HK-2 (cell line): ENCODE results near the gene IQCE.
A peak's percentile ranks its signal among the peaks of the same experiment; 100 is the strongest.

Experiments
- DNase-seq: peaks from one replicate; pipeline ENCODE4 v3.0.0-alpha.2; 2018; ENCODE audit not compliant: unreplicated experiment

IQCE gene, protein sequence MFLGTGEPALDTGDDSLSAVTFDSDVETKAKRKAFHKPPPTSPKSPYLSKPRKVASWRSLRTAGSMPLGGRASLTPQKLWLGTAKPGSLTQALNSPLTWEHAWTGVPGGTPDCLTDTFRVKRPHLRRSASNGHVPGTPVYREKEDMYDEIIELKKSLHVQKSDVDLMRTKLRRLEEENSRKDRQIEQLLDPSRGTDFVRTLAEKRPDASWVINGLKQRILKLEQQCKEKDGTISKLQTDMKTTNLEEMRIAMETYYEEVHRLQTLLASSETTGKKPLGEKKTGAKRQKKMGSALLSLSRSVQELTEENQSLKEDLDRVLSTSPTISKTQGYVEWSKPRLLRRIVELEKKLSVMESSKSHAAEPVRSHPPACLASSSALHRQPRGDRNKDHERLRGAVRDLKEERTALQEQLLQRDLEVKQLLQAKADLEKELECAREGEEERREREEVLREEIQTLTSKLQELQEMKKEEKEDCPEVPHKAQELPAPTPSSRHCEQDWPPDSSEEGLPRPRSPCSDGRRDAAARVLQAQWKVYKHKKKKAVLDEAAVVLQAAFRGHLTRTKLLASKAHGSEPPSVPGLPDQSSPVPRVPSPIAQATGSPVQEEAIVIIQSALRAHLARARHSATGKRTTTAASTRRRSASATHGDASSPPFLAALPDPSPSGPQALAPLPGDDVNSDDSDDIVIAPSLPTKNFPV

DNA sequence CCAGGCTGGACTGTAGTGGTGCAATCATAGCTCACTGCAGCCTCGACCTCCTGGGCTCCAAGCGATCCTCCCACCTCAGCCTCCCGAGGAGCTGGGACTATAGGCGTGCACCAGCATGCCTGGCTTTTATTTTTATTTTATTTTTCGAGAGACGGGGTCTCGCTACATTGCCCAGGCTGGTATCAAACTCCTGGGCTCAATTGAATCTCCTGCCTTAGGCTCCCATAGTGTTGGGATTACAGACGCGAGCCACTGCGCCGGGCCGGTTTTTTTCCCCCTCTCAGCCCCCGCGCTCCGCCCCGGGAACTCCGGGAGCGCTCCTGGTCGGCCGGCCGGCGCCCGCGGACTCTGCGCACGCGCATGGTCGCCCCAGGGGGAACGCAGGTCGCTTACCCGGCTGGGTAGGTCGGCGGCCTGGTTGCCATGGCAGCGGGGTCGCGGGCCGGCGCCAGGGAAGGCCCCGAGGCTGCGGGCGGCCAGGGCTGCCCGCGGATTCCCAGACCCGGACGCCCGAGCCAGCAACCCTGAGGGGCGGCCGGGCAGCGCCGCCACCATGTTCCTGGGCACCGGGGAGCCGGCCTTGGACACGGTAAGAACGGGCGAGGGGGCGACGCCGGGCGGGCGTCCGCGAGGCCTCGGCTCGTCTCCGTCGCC, at the start of gene IQCE:
IQCE (plus strand) TSS at position 351 of the 654 bp plus-strand sequence; CDS start at position 554, 203 bp downstream.
- DNase-seq = peak; percentile 93

DNA sequence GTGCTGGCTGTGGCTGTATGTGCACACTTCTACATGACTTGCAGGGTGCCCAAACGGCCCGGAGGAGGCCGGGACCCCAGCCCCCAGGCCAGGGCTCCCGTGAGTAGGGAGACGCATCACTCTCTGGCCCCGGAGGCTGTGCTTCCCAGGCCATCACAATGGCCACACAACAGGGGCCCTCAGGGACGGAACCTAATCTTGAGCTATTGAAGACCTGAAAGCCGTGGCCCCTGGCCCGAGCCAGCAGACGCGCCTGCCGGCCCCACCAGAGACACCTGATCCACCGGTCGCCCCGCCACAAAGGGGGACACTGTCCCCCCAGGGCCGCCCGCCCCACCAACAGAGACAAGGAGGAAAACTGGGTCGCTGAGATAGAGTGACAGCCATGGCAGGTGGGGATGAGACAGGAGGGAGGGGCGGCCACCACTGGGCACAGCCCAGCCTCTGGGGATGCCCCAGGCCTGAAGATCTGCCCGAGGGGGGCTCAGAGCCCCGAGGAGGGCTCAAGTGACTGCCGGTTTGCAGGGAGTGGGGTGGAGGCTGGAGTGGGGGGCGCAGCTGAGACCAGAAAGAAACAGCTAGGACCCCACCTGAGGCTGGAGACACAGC, 49.4 kb upstream of the IQCE start:
- no peak for DNase-seq

DNA sequence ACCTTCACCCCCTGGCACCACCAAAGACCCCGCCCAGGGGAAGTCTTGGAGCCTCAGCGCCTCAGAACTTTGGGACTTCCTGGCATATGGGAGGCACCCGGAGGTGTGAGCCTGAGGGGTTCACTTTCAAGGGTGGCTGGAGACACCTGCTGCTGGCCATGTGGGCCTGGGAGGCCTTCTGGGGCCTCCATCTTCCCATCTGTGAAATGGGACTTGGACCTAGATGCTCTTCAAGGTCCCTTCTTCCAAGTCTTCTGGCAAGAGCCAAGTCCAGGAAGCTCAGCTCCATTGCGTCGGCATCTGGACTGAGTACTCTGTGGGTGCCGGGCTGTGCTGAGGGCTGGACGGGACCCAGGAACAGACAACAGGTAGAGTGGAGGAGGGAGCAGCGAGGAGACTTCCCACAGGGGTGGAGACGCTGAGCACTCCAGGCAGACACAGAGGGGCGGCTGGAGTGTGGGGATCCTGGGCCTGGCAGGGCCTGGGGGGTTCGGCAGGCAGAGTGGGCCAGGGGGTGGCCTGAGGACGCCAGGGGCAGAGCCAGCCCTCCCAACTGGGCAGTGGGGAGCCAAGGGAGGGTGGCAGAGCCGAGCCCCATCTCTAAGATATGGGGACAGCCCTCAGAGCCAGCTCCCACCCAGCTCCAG, 48.5 kb upstream of the IQCE start:
- DNase-seq = no peak

DNA sequence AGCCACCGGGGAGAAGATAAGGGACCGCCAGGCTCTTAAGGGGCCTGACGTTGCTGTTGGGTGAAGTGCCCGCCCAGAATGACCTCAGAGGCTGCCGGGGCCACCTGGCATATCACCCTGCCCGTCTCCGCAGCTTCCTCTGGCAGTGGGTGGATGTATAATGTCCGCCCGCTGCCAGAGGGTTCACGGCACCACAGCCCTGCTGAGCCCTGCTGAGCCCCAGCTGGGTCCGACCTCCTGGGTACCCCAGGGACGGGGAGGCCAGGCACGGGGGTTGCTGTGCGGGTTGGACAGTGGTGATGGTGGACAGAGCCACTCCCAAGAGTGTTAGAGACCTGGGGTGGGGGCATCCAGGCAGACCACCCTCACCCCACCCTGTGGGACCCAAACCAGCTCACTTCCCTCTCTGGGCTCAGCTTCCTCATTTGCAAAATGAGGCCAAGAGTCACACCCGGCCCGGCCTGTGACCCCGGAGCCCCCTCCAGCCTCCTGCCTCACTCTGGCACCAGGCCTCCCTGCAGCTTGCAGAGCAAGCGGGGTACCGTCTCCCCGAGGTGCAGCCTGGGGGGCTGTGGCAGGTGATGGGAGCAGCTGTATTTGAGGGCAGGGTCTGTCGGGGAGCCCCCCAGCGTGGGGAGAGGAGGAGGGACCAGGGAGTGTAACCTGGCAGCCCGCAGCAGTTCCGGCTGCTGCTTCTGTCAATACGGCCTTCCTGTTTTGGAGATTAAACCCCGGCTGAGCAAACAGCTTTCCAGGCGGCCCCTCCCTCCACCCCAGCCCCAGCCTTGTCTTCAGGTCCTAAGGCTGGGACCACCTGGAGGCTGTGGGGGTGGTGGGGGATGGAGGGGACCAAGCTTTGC, 47.6 kb upstream of the IQCE start:
- no peak for DNase-seq

DNA sequence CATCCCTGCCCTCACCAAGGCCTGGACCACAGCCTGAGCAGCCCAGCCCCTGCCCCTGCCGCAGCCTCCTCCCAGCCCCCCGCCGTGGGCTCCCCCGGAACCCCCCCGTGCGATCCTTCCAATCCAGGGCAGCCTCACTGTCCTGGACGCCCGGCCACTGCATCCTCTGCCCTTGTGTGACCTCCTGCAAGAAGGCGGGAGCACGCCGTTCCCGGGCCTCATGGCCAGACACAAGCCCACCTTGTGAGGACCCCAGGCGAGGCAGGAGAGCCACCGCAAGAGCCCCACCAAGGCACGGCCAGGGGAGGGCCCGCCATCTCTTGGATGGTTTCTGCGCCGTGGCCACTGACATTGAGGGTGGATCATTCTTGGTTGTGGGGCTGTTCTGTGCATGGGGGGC, 47.0 kb upstream of the IQCE start:
- DNase-seq = no peak

DNA sequence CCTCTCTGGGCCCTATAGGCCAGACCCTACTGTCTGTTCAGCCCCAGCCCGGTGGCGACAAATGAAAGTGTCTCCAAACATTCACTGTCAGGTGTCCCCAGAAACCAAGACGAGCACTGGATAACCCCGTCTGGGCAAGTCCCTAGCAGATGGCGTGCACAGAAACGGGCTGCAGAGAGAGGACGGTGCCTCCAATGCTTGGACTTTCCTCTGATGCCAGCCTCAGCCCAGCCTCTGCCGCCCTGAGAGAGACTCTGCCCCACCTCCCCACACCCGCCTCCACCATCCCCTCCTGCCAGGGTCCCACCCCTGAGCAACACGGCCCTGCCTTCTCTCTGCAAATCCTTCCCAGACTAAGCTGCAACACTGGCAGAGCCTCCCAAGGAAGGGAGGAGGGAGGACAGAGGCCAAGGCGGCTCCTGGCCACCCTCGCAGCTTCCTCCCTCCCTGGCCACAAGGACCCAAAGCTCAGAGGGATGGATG, 46.6 kb upstream of the IQCE start:
- DNase-seq = no peak

DNA sequence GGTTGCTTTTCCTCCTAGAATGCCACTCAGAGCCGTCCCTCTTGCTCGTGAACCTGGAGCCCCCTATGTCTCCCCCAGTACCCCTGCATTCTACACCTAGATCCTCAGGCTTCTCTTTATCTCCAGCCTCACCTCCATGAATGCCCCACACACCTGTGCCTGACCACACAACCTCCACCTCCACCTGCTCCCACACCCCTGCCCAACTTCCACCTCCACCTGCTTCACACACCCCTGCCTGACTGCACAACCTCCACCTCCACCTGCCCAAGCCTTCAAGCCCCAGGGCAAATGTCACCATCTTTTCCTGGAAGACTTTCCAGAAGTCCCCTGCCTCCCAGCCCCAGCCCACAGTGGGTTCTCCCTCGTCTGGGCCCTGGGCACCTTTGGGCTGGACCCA, 46.1 kb upstream of the IQCE start:
- DNase-seq = no peak

DNA sequence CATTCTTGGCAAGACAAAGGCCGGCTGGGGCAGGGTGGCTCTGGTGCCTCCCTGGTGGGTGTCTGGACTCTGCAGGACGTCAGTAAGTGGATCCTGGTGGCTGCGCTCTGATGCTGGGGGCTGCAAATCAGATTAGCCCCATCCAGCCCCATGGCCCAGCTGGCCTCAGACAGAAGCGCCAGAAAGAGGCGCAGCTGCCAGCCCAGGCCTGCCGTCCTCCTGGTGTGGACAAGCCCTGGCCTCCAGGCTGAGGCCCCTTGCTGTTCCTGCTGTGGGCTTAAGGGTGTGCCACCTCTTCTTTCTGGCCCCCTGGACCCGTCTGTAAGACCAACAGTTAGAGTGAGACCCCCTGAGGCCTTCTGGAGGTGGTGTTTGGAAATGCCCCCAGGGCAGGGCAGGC, 45.1 kb upstream of the IQCE start:
- no peak for DNase-seq

DNA sequence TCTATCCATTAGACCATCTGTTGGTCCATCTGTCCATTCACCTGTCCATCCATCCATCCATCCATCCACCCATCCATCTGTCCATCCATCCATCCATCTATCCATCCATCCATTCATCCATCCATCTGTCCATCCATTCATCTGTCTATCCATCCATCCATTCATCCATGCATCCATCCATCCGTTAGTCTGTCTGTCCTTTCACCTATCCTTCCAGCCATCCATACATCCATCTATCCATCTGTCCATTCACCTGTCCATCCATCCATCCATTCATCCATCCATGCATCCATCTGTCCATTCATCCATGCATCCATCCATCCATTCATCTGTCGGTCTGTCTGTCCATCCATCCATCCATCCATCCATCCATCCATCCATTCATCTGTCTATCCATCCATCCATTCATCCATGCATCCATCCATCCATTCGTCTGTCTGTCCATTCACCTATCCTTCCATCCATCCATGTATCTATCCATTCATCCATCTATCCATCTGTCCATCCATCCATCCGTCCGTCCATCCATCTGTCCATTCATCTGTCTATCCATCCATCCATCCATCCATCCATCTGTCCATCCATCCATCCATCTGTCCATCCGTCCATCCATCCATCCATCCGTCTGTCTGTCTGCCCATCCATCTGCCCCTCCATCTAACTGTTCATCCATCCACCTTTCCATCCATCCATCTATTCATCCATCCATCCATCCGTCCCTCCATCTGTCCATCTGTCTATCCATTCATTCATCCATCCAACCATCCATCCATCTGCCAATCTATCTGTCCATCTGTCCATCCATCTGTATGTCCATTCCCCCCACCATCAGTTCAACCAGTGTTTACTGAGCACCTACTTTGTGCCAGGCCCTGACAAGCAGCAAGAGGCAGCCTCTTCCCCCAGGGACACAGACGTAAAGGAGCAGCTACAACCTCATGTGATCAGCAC, 44.0 kb upstream of the IQCE start:
- DNase-seq = no peak

DNA sequence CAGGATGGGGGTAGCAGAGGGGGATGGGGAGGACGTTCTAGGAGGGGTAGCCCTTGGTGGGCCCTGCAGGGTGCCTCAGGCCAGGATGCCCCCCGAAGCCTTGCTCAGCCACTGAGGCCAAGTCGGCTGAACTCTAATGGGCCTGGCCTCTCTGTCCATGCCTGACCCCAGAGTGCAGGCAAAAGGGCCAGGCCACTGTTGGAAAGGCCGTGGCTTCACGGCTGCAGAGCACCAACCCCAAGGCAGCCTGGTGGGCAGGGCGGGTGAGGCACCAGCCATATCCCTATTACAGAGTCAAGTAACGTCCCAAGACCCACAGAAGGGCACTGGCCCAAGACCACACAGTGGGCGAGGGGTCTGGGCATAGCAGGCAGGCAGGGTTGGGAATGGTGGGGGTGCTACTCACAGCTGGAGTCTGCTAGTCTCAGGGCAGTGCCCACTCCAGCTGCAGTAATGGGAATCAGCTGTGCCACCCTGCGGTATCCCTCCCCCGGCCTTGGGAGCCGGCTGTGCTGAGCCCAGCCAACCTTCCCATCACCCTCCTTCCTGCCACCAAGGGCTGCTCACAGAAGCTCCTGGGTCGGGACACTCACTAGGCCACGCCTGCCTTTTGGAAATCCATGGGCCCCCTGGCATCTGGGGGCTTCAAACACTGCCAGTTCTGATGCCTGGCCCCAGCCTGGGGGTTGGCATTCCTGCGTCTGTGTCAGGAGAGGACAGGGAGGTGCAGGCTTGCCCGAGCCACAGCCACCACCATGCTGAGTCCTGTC, 43.2 kb upstream of the IQCE start:
- peak; percentile 85 for DNase-seq

DNA sequence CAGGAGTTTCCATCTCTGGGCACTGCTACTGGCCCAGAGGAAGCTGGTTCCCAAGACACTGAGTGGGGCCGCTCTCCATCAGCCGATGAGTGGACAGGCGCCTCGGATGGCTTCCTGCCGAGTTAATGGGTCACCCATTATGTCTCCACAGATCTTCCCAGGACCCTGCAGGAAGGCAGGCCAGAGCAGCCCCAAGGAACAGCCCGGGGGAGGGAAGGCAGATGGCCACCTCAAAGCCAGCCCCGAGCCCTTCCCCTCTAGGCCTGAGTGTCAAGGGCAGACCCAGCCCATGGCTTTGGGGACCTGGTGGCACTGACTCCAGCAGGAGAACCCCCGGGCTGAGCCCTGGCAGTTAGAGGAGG, 42.6 kb upstream of the IQCE start:
- DNase-seq = peak; percentile 96

DNA sequence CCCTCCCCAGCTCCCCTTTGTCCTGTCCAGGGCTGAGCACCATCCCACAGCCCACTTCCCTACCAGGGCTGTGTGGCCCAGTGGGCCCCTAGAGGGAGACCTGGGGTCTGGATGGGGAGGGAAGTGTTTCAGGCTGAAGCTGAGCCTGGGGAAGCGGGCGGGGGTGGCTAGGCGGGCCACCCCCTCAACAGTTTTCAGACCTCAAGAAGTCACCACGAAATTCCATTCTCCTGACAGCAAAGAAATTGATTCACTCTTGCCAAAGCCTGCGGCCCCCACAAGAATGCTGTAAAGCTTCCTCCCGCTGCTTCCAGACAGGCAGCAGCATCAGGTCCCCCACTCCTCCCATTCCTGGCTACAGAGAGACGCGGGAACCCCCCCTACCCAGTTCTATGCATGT, 41.8 kb upstream of the IQCE start:
- peak; percentile 89 for DNase-seq

DNA sequence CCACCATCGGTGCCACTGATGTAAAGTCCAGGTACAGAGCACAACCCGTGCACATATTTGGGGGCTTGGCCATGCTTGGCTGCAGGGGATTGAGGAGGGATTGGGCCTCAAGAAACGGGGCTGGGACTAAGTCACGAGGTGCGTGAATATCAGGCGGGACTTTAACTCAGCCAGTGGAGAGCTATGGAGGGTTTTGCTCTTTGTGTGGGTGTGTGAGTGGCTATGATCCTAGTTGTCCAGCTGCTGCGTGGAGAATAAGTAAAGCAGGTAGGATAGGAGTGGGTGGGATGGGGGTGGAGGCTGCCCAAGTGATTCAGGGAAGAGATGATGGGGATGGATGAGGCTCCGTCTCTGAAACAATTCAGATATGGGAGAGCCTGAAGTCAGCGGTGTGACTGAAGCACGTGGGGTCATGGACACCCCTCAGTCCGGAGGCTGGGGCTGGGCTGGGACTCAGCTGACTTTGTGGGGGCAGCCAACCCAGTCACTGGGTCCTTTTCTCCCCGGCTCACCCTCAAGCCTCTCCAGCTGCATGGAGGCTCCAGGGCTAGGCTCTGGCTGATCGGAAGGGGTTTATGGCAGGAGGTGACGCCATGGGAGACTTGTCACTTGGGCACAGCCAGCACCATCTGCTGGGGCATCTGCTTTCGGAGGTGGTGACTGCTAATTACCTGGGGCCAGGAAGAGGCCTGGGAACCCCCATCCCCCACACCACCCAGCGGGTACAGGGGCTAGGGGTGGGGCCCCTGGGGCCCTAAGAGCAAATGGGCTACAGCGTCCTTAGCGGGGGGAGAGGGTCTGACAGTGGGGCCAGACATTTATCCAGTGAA, 40.9 kb upstream of the IQCE start:
- peak; percentile 69 for DNase-seq

DNA sequence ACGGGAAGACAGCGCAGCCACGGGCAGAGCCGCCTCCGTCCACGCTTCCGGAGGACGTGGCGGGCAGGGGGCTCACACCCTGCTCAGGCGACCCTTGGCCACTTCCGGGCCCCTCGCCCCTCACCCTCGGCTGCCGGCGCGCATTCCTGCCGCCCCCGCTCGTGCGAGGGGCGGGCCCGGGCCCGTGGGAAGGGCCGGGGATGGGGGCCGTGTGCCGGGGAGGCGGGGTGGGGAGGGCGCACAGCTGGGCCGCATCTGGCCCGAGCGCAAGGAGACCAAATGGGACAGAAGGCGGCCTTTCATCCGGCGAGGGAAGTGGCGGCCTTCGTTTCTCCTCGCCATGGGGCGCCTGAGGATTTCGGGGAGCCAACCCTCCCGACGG, 40.1 kb upstream of the IQCE start:
- DNase-seq = no peak

DNA sequence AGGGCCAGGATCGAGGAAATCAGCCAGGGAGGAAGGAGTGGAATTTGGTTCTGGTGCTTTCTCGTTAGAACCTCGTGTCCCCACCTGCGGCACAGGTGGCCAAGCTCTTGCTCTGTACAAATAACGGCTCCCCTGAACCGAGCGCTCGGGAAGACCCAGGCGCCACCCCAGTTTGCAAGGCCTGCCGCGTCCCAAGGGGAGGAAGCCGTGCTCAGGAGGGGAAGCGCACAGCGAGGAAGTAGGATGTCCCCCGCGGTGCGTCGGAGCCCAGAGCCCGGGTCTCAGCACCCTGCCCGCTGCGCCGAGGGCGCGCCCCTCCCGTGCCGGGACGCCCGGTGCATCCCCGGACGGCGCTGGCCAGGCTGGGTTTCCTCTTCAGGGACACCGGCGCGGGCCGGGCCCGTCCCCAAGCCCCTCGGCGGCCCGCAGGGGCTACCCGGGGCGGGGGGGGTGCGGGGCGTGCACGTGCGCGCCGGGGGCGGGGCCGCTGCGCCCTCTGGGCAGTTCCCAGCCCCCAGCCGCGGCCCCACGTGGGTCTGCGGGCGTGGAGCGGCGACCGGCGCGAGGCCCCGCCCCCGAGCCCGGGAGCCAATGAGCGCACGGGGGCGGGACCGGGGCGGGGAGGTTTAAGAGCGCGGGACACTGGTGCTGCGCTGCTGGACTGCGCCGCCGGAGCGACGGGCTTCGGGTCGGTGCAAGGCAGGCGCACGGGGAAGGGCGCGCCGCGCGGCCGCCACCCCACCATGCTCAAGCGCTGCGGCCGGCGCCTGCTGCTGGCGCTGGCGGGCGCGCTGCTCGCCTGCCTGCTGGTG, 39.5 kb upstream of the IQCE start, which contains the start of gene LFNG:
LFNG (plus strand) TSS at position 656 of the 812 bp plus-strand sequence; CDS start at position 744, 88 bp downstream.
- peak; percentile 87 for DNase-seq

DNA sequence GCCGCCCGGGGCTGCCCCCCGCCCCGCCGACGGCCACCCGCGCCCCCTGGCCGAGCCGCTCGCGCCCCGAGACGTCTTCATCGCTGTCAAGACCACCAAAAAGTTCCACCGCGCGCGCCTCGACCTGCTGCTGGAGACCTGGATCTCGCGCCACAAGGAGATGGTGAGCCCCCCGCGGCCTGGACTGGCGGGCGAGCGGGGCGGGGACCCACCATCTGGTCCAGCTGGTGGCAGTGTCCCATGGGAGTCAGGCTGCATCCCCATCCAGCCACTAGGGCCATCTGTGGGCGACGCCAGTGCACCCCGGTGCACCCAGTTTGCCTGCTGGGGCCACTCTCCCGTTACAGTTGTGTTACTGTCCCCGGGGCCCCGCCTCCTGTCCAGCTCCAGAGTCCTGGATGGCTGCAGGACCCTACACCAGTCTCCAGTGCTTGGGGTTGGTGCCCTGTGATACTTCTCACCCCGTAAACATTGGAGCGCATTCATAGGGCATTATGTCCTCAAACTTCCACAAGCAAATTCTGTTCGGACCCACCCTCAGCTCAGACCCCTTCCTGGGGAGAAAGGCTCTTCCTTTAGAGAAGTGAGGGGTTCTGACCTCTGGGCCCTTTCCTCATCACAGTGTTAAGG, 38.5 kb upstream of the IQCE start:
- no peak for DNase-seq
